DOHH2 (cell line): Measurements from ENCODE around the gene GPR141.

Source experiments
- H3F3A ChIP-seq: fragments of 200-600 bp; sonication (generic), shearing (Covaris generic); 2 replicates; pipeline ENCODE4 v1.6.0; 2016; ENCODE audit warnings: antibody characterized with exemption, mild to moderate bottlenecking; ENCODE audit not compliant: control insufficient read depth, insufficient read depth
- H3K27ac ChIP-seq: fragments of 200-600 bp; sonication (generic); 2 replicates; pipeline ENCODE4 v1.5.1; 2014; ENCODE audit warnings: low read depth, mild to moderate bottlenecking, low read length, moderate library complexity
- H3K27me3 ChIP-seq: fragments of 200-600 bp; sonication (generic); 2 replicates; pipeline ENCODE4 v1.6.1; 2014; ENCODE audit warnings: mild to moderate bottlenecking, low read length, mixed read lengths; ENCODE audit not compliant: control insufficient read depth
- H3K36me3 ChIP-seq: fragments of 200-600 bp; sonication (generic); 2 replicates; pipeline ENCODE4 v1.6.1; 2014; ENCODE audit warnings: mild to moderate bottlenecking, low read length, moderate library complexity, mixed read lengths; ENCODE audit not compliant: control insufficient read depth
- H3K4me1 ChIP-seq: fragments of 200-600 bp; sonication (generic); 2 replicates; pipeline ENCODE4 v1.6.1; 2014; ENCODE audit warnings: mild to moderate bottlenecking, low read length, mixed read lengths; ENCODE audit not compliant: control insufficient read depth
- H3K4me2 ChIP-seq: fragments of 200-600 bp; sonication (generic); 2 replicates; pipeline ENCODE4 v1.6.0; 2014; ENCODE audit warnings: mild to moderate bottlenecking, low read length, moderate library complexity
- H3K4me3 ChIP-seq: fragments of 200-600 bp; sonication (generic); 2 replicates; pipeline ENCODE4 v1.5.1; 2014; ENCODE audit warnings: mild to moderate bottlenecking, low read length, mixed read lengths
- H3K79me2 ChIP-seq: fragments of 200-600 bp; sonication (generic); 2 replicates; pipeline ENCODE4 v1.6.1; 2014; ENCODE audit warnings: mild to moderate bottlenecking, low read length, mixed read lengths; ENCODE audit not compliant: control insufficient read depth
- H3K9me2 ChIP-seq: fragments of 200-600 bp; sonication (generic); replicated peaks from 2 replicates; pipeline ENCODE4 v1.6.1; 2014; ENCODE audit warnings: mild to moderate bottlenecking, low read length, mixed read lengths; ENCODE audit not compliant: control insufficient read depth
- H3K9me3 ChIP-seq: fragments of 200-600 bp; sonication (generic); 2 replicates; pipeline ENCODE4 v1.6.1; 2014; ENCODE audit warnings: antibody characterized with exemption, low read length, mixed read lengths; ENCODE audit not compliant: control insufficient read depth, insufficient read depth
- H4K20me1 ChIP-seq: fragments of 200-600 bp; sonication (generic); 2 replicates; pipeline ENCODE4 v1.6.0; 2014; ENCODE audit warnings: low read depth, mild to moderate bottlenecking, antibody characterized with exemption, low read length, moderate library complexity; ENCODE audit not compliant: control insufficient read depth, insufficient read depth
- EZH2phosphoT487 ChIP-seq: fragments of 200-600 bp; sonication (generic); IDR thresholded peaks from 2 replicates; pipeline ENCODE4 v1.6.1; 2017; ENCODE audit warnings: borderline replicate concordance, mild to moderate bottlenecking, antibody characterized with exemption, low read length, moderate library complexity, mixed read lengths
- TF ChIP-seq, protein P1 (sequence below): fragments of 200-600 bp; sonication (generic); IDR thresholded peaks from one replicate; pipeline ENCODE4 v1.5.1; 2014; ENCODE audit warnings: antibody characterized with exemption, mild to moderate bottlenecking, low read depth, low read length; ENCODE audit not compliant: poor library complexity, severe bottlenecking

GPR141 gene

DNA sequence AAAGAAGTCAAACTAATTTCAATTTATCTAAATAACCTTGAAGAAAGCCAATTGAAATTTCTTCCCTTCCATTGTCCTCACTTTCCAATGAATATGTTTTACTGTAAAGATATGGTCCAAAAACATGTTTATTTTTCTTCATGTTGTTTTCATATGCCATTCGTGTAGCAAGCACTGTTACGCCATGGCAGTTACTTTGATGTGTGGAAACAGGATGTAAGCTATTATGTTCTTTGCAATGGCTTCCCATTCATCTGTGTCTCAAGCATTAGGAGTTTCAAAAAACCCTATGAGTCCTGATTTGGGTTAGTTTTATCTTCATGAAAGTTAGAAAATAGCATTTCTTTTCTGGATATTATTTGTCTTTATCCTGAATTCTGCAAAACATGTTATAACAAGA, 31.0 kb downstream of the GPR141 start:
- Histone ChIP-seq H4K20me1 (no peaks in the 10 kb centered on the region), H3K79me2 (no peaks in the 10 kb centered on the region), H3K36me3 (no peaks in the 10 kb centered on the region), H3K4me2 (no peak overlapping the region), H3K4me1 (no peaks in the 10 kb centered on the region), H3K27ac (no peak overlapping the region), H3K27me3 (no peaks in the 10 kb centered on the region; the same call in none of the 2 replicates), H3F3A (no peaks in the 10 kb centered on the region), H3K9me2 (no peaks in the 10 kb centered on the region), H3K9me3 (no peaks in the 10 kb centered on the region), H3K4me3 (no peak overlapping the region)
- TF ChIP-seq, protein P1, sequence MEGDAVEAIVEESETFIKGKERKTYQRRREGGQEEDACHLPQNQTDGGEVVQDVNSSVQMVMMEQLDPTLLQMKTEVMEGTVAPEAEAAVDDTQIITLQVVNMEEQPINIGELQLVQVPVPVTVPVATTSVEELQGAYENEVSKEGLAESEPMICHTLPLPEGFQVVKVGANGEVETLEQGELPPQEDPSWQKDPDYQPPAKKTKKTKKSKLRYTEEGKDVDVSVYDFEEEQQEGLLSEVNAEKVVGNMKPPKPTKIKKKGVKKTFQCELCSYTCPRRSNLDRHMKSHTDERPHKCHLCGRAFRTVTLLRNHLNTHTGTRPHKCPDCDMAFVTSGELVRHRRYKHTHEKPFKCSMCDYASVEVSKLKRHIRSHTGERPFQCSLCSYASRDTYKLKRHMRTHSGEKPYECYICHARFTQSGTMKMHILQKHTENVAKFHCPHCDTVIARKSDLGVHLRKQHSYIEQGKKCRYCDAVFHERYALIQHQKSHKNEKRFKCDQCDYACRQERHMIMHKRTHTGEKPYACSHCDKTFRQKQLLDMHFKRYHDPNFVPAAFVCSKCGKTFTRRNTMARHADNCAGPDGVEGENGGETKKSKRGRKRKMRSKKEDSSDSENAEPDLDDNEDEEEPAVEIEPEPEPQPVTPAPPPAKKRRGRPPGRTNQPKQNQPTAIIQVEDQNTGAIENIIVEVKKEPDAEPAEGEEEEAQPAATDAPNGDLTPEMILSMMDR = no peak
- no peak for TF ChIP-seq EZH2phosphoT487

DNA sequence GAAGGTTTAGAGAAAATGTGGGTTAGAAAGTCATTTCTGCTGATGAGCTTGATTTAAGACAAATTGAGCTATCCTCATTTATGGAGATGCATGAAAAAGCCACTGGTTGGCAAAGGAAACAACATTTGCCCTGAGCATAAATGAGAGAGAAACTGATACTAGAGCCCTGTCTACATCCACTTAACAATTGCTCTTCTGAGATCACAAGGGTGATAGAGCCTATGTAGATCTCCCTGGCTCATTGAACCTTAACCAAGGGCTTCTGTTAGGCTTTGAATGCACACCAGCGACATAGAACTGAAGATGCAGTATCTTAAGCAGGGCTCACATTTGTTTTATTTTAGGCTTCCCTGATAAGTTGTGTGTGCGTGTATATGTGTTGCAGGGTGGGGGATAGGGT, 35.0 kb downstream of the GPR141 start:
- H3K27ac ChIP-seq = no peak overlapping the region
- H4K20me1 ChIP-seq = no peaks in the 10 kb centered on the region

DNA sequence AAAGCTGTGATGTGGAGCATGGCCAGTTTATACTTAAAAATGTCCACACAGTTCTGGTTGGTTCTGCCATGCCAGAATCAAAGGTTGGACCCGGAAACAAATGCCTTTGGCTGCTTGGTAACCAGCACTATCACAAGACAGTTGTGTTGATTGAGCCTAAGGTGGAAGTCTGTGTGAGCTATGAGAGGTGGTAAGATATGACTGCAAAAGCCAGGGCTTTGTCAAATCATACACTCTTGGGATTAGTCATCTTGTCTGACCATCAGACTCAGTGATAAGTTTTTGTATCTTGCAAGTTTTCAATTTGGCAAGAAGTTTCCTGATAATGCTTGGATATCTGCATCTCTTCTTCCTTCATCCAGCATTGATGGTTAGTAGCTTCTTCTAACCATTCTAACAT, 35.5 kb downstream of the GPR141 start:
- Histone ChIP-seq H3K36me3 (no peaks in the 10 kb centered on the region), H3K9me3 (no peaks in the 10 kb centered on the region), H3F3A (no peaks in the 10 kb centered on the region), H4K20me1 (no peaks in the 10 kb centered on the region), H3K4me2 (no peak overlapping the region), H3K27ac (no peak overlapping the region), H3K9me2 (no peaks in the 10 kb centered on the region), H3K79me2 (no peaks in the 10 kb centered on the region), H3K27me3 (no peaks in the 10 kb centered on the region; the same call in 1 of the 2 replicates), H3K4me1 (no peaks in the 10 kb centered on the region), H3K4me3 (no peak overlapping the region)
- no peak for TF ChIP-seq EZH2phosphoT487
- TF ChIP-seq, protein P1 = no peak

More for the DNA sequence above, 35.0 kb downstream of the GPR141 start:
- Histone ChIP-seq H3K79me2 (no peaks in the 10 kb centered on the region), H3K4me3 (no peak overlapping the region), H3K36me3 (no peaks in the 10 kb centered on the region), H3K9me3 (no peaks in the 10 kb centered on the region), H3F3A (no peaks in the 10 kb centered on the region), H3K4me1 (no peaks in the 10 kb centered on the region), H3K4me2 (no peak overlapping the region), H3K27me3 (no peaks in the 10 kb centered on the region; the same call in 1 of the 2 replicates), H3K9me2 (no peaks in the 10 kb centered on the region)
- no peak for TF ChIP-seq EZH2phosphoT487
- TF ChIP-seq, protein P1 = no peak

DNA sequence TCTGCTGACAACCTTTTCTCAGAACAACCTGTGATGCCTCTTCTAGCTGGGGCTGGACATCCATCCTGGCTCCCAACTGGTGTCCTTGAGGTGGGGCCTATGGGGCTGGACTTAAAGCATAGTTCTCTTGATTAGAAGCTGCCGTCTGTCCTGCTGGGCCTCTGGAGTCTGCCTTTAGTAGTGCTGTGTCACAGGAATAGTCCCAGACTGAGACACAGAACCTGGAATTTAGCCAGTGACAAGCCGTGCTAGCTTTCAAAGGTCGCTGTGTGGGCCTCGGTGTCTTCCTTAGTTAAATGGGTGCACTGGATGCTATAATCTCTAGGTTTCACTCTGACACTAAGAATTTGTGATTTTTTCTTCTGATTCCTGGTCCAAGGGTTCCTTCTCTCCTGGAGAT, 41.2 kb downstream of the GPR141 start:
- Histone ChIP-seq H3K4me3 (no peak overlapping the region), H3K4me2 (no peak overlapping the region), H3K9me2 (no peaks in the 10 kb centered on the region), H3K27ac (no peak overlapping the region), H3K27me3 (peaks cover 5% of the 10 kb centered on the region; the same call in 1 of the 2 replicates), H3K36me3 (no peaks in the 10 kb centered on the region), H4K20me1 (no peaks in the 10 kb centered on the region), H3K9me3 (no peaks in the 10 kb centered on the region), H3K4me1 (no peaks in the 10 kb centered on the region), H3K79me2 (no peaks in the 10 kb centered on the region), H3F3A (no peaks in the 10 kb centered on the region)
- TF ChIP-seq, protein P1 = no peak
- no peak for TF ChIP-seq EZH2phosphoT487
